MM.1S (cell line): ENCODE results near the gene TIMM8B.

ENCODE experiments used
- DNase-seq: peaks from one replicate; pipeline ENCODE4 v3.0.0-alpha.2; 2015
- H2AFZ ChIP-seq: fragments of 300-600 bp; sonication (generic); 2 replicates; pipeline ENCODE4 v1.6.0; 2016; ENCODE audit warnings: antibody characterized with exemption, low read length
- H3F3A ChIP-seq: fragments of 300-600 bp; sonication (generic); 2 replicates; pipeline ENCODE4 v1.6.1; 2016; ENCODE audit warnings: mild to moderate bottlenecking, antibody characterized with exemption, low read length, moderate library complexity, mixed read lengths; ENCODE audit not compliant: insufficient read depth
- H3K27ac ChIP-seq: fragments of 300-600 bp; sonication (generic); 2 replicates; pipeline ENCODE4 v1.5.1; 2016; ENCODE audit warnings: mild to moderate bottlenecking, low read length
- H3K27me3 ChIP-seq: fragments of 300-600 bp; sonication (generic); replicated peaks from 2 replicates; pipeline ENCODE4 v1.6.0; 2016; ENCODE audit warnings: low read length; ENCODE audit not compliant: insufficient read depth
- H3K36me3 ChIP-seq: fragments of 300-600 bp; sonication (generic); replicated peaks from 2 replicates; pipeline ENCODE4 v1.6.1; 2016; ENCODE audit warnings: mild to moderate bottlenecking, low read length, mixed read lengths; ENCODE audit not compliant: insufficient read depth
- H3K4me1 ChIP-seq: fragments of 300-600 bp; sonication (generic); 2 replicates; pipeline ENCODE4 v1.6.1; 2016; ENCODE audit warnings: low read length, mixed read lengths
- H3K4me2 ChIP-seq: fragments of 300-600 bp; sonication (generic); 2 replicates; pipeline ENCODE4 v1.6.0; 2016; ENCODE audit warnings: low read depth, low read length
- H3K4me3 ChIP-seq: fragments of 300-600 bp; sonication (generic); 2 replicates; pipeline ENCODE4 v1.5.1; 2016; ENCODE audit warnings: low read length, mixed read lengths
- H3K79me2 ChIP-seq: fragments of 300-600 bp; sonication (generic); 2 replicates; pipeline ENCODE4 v1.6.1; 2016; ENCODE audit warnings: mixed run types, low read length, mixed read lengths
- H3K9ac ChIP-seq: fragments of 300-600 bp; sonication (generic); 2 replicates; pipeline ENCODE4 v1.6.1; 2016; ENCODE audit warnings: low read length, mixed read lengths
- H3K9me2 ChIP-seq: fragments of 300-600 bp; sonication (generic); replicated peaks from 2 replicates; pipeline ENCODE4 v1.6.1; 2016; ENCODE audit warnings: mild to moderate bottlenecking, low read length, mixed read lengths; ENCODE audit not compliant: insufficient read depth
- H3K9me3 ChIP-seq: fragments of 300-600 bp; sonication (generic); replicated peaks from 2 replicates; pipeline ENCODE4 v1.6.1; 2016; ENCODE audit warnings: mild to moderate bottlenecking, low read length, mixed read lengths; ENCODE audit not compliant: insufficient read depth
- H4K20me1 ChIP-seq: fragments of 300-600 bp; sonication (generic); 2 replicates; pipeline ENCODE4 v1.6.1; 2016; ENCODE audit warnings: mild to moderate bottlenecking, low read length, moderate library complexity, mixed read lengths; ENCODE audit not compliant: insufficient read depth
- CTCF ChIP-seq: fragments of 300-600 bp; sonication (generic); IDR thresholded peaks from 2 replicates; pipeline ENCODE4 v1.5.1; 2016; ENCODE audit warnings: antibody characterized with exemption, low read length, mixed read lengths
- EZH2 ChIP-seq: fragments of 300-600 bp; sonication (generic); optimal IDR thresholded peaks from 2 replicates; pipeline ENCODE3; 2017; ENCODE audit warnings: low read depth, mild to moderate bottlenecking, antibody characterized with exemption, low read length, mixed read lengths
- EZH2phosphoT487 ChIP-seq: fragments of 300-600 bp; sonication (generic); IDR thresholded peaks from 2 replicates; pipeline ENCODE4 v1.6.1; 2018; ENCODE audit warnings: antibody characterized with exemption, low read length

TIMM8B gene

GRCh38 chr11:112044961-112045360 is 41.6 kb downstream of the TIMM8B start:
- Histone ChIP-seq H3K36me3 (peaks cover 4% of the 10 kb centered on the region; the same call in 1 of the 2 replicates), H2AFZ (no peak overlapping the region), H3K27me3 (no peaks in the 10 kb centered on the region), H3K4me2 (no peak overlapping the region), H3K27ac (no peak overlapping the region), H3K9ac (no peak overlapping the region), H3K4me3 (no peak overlapping the region), H3K9me2 (no peaks in the 10 kb centered on the region), H3K79me2 (peaks cover 15% of the 10 kb centered on the region), H3F3A (no peaks in the 10 kb centered on the region), H3K9me3 (no peaks in the 10 kb centered on the region), H4K20me1 (0 out of 2 replicates have a peak, but pooled peaks cover 3% of the 10 kb centered on the region), H3K4me1 (peaks cover 4% of the 10 kb centered on the region; the same call in 1 of the 2 replicates)
- DNase-seq: no peak
- no peak for TF ChIP-seq EZH2
- no peak for TF ChIP-seq CTCF
- no peak for TF ChIP-seq EZH2phosphoT487

- no peaks in the 10 kb centered on the region for H4K20me1 ChIP-seq
- no peak overlapping the region for H3K4me3 ChIP-seq
- peaks cover 7% of the 10 kb centered on the region; the same call in 1 of the 2 replicates for H3K36me3 ChIP-seq
- H3K79me2 ChIP-seq: peaks cover 7% of the 10 kb centered on the region; the same call in 1 of the 2 replicates
- H2AFZ ChIP-seq: no peak overlapping the region
- H3K27me3 ChIP-seq: no peaks in the 10 kb centered on the region
- H3K9ac ChIP-seq: no peak overlapping the region
- H3F3A ChIP-seq: no peaks in the 10 kb centered on the region
- H3K4me1 ChIP-seq: no peaks in the 10 kb centered on the region
- DNase-seq: no peak
- no peaks in the 10 kb centered on the region for H3K9me2 ChIP-seq
- H3K4me2 ChIP-seq: no peak overlapping the region
- H3K27ac ChIP-seq: no peak overlapping the region
- H3K9me3 ChIP-seq: no peaks in the 10 kb centered on the region
- TF ChIP-seq CTCF (no peak), EZH2phosphoT487 (no peak), EZH2 (no peak)
Observed at GRCh38 chr11:112042961-112043304, 43.6 kb downstream of the TIMM8B start.

- Histone ChIP-seq H3K36me3 (peaks cover 7% of the 10 kb centered on the region; the same call in 1 of the 2 replicates), H3K79me2 (peaks cover 7% of the 10 kb centered on the region; the same call in 1 of the 2 replicates), H4K20me1 (no peaks in the 10 kb centered on the region), H3K27ac (no peak overlapping the region), H3K9ac (no peak overlapping the region), H3F3A (no peaks in the 10 kb centered on the region), H3K9me3 (no peaks in the 10 kb centered on the region), H3K4me3 (no peak overlapping the region), H3K9me2 (no peaks in the 10 kb centered on the region), H3K27me3 (no peaks in the 10 kb centered on the region), H3K4me2 (no peak overlapping the region), H3K4me1 (no peaks in the 10 kb centered on the region), H2AFZ (no peak overlapping the region)
- TF ChIP-seq EZH2: no peak
- no peak for TF ChIP-seq EZH2phosphoT487
- no peak for TF ChIP-seq CTCF
- no peak for DNase-seq
Observed at GRCh38 chr11:112042161-112042960, 44.2 kb downstream of the TIMM8B start.
